Osteoblast (primary cell): Measurements from ENCODE around the gene ZNF780B. TPM values are rescaled to one million over a fixed set of nuclear protein-coding genes. Genes with fewer than 3 reads are reported as not detected.

Experiments used
- DNase-seq: peaks from one replicate; pipeline ENCODE4 v3.0.0; 2011; ENCODE audit warnings: low spot score, mixed read lengths; ENCODE audit not compliant: insufficient read length; ENCODE audit errors: missing footprints
- H2AFZ ChIP-seq: 2 replicates; pipeline ENCODE4 v1.6.0; 2011; ENCODE audit warnings: mild to moderate bottlenecking, low read length
- H3K27ac ChIP-seq: 2 replicates; pipeline ENCODE4 v1.5.1; 2011; ENCODE audit warnings: mild to moderate bottlenecking, low read depth, low read length, moderate library complexity
- H3K27me3 ChIP-seq: 2 replicates; pipeline ENCODE4 v1.6.0; 2012; ENCODE audit warnings: mild to moderate bottlenecking, control low read depth, inconsistent platforms, low read length, moderate library complexity; ENCODE audit not compliant: insufficient read depth
- H3K36me3 ChIP-seq: 2 replicates; pipeline ENCODE4 v1.5.1; 2011; ENCODE audit warnings: mild to moderate bottlenecking, low read length, control low read depth, moderate library complexity; ENCODE audit not compliant: insufficient read depth
- H3K4me1 ChIP-seq: 2 replicates; pipeline ENCODE4 v1.5.1; 2011; ENCODE audit warnings: mild to moderate bottlenecking, low read length, control low read depth, moderate library complexity; ENCODE audit not compliant: insufficient read depth
- H3K4me2 ChIP-seq: 2 replicates; pipeline ENCODE4 v1.6.0; 2011; ENCODE audit warnings: mild to moderate bottlenecking, low read length; ENCODE audit not compliant: insufficient read depth
- H3K4me3 ChIP-seq: fragments of 200-600 bp; sonication (generic); 3 replicates; pipeline ENCODE4 v1.5.1; 2012; ENCODE audit warnings: mild to moderate bottlenecking, low read length, inconsistent platforms; ENCODE audit not compliant: insufficient read depth
- H3K79me2 ChIP-seq: 2 replicates; pipeline ENCODE4 v1.6.0; 2012; ENCODE audit warnings: mild to moderate bottlenecking, low read length, control low read depth, inconsistent platforms; ENCODE audit not compliant: insufficient read depth
- H3K9me3 ChIP-seq: 2 replicates; pipeline ENCODE4 v1.5.1; 2011; ENCODE audit warnings: low read depth, low read length, control low read depth
- H4K20me1 ChIP-seq: 2 replicates; pipeline ENCODE4 v1.6.0; 2012; ENCODE audit warnings: mild to moderate bottlenecking, low read length, control low read depth; ENCODE audit not compliant: insufficient read depth
- CTCF ChIP-seq: IDR thresholded peaks from 2 replicates; pipeline ENCODE4 v1.5.1; 2011; ENCODE audit warnings: mild to moderate bottlenecking, low read depth, low read length, moderate library complexity; ENCODE audit errors: extremely low read depth
- total RNA-seq: library from RNA; depleted of rRNA; stranded (reverse); fragments of >200 nt; gene quantifications from 2 replicates; pipeline ENCODE4 v1.2.3, GENCODE V29; 2012

ZNF780B gene
- total RNA-seq, 1 donor: 14.5 TPM

GRCh38 chr19:40057166-40057565 is 1.1 kb upstream of the ZNF780B start:
- Histone ChIP-seq H3K27me3 (no peaks in the 10 kb centered on the region), H3K9me3 (peaks cover 3% of the 10 kb centered on the region), H3K4me3 (peak overlapping the region; percentile 96), H3K4me1 (peaks cover 12% of the 10 kb centered on the region), H4K20me1 (no peaks in the 10 kb centered on the region), H3K4me2 (peak overlapping the region; percentile 98), H2AFZ (no peak overlapping the region), H3K27ac (no peak overlapping the region), H3K36me3 (no peaks in the 10 kb centered on the region), H3K79me2 (peaks cover 38% of the 10 kb centered on the region)
- TF ChIP-seq CTCF: no peak
- peak; percentile 17 for DNase-seq

GRCh38 chr19:40056505-40056904 is 474 bp upstream of the ZNF780B start:
- peaks cover 12% of the 10 kb centered on the region for H3K4me1 ChIP-seq
- no peaks in the 10 kb centered on the region for H3K27me3 ChIP-seq
- no peak for DNase-seq
- peaks cover 45% of the 10 kb centered on the region for H3K79me2 ChIP-seq
- H3K4me2 ChIP-seq: peak overlapping the region; percentile 98
- H3K27ac ChIP-seq: peak overlapping the region; percentile 59
- peak overlapping the region; percentile 99 for H2AFZ ChIP-seq
- no peaks in the 10 kb centered on the region for H3K36me3 ChIP-seq
- peaks cover 3% of the 10 kb centered on the region for H3K9me3 ChIP-seq
- no peak for TF ChIP-seq CTCF
- H3K4me3 ChIP-seq: peak overlapping the region; percentile 96
- no peaks in the 10 kb centered on the region for H4K20me1 ChIP-seq

GRCh38 chr19:40055049-40055448 is 982 bp downstream of the ZNF780B start:
- Histone ChIP-seq H3K36me3 (no peaks in the 10 kb centered on the region), H3K27ac (no peak overlapping the region), H2AFZ (peak overlapping the region; percentile 99), H3K4me3 (peak overlapping the region; percentile 96), H3K9me3 (peaks cover 3% of the 10 kb centered on the region), H3K79me2 (peaks cover 53% of the 10 kb centered on the region), H3K4me1 (peaks cover 12% of the 10 kb centered on the region), H3K27me3 (no peaks in the 10 kb centered on the region), H4K20me1 (no peaks in the 10 kb centered on the region), H3K4me2 (peak overlapping the region; percentile 98)
- no peak for DNase-seq
- no peak for TF ChIP-seq CTCF

GRCh38 chr19:40054632-40055031 is 1.4 kb downstream of the ZNF780B start:
- peaks cover 53% of the 10 kb centered on the region for H3K79me2 ChIP-seq
- H3K4me3 ChIP-seq: peak overlapping the region; percentile 96

More at GRCh38 chr19:40054632-40055031, 1.4 kb downstream of the ZNF780B start:
- no peaks in the 10 kb centered on the region for H3K27me3 ChIP-seq
- no peaks in the 10 kb centered on the region for H4K20me1 ChIP-seq
- no peaks in the 10 kb centered on the region for H3K9me3 ChIP-seq
- H2AFZ ChIP-seq: no peak overlapping the region
- no peak for TF ChIP-seq CTCF
- peaks cover 12% of the 10 kb centered on the region for H3K4me1 ChIP-seq
- no peak overlapping the region for H3K27ac ChIP-seq
- H3K36me3 ChIP-seq: no peaks in the 10 kb centered on the region
- H3K4me2 ChIP-seq: peak overlapping the region; percentile 98
- DNase-seq: no peak
